ENCODE measurements around the gene RASGRF2.

Gene RASGRF2

DNA sequence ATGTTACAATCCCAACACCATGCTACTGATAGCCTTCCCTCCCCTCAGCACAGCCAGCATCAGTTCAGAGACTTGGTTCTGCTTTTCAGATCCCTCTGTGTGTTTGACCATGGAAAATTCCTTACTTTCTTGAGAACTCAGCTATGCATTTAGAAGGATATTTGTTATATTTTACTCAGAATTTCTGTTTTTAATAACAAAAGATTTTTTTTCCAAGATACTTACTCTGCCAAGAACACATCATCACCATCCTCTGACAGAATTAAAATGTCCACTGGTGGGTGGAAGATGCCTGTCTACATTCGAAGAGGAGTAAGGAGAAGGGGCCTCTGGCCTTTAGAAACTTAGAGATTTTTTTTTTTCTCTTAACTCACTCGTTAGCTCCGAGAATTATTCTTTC is 216.9 kb downstream of the RASGRF2 start:
- no CpG with 5 or more reads among the region's 3 CpGs for WGBS (ENCODE audit: extremely low coverage, insufficient coverage, low lambda C conversion rate)
- no peaks in the 10 kb centered on the region for H3K36me3 ChIP-seq (ENCODE audit: control insufficient read depth, insufficient read depth, low read length)
- no peak overlapping the region for H2BK5ac ChIP-seq (ENCODE audit: low read length)
- no peak overlapping the region for H3K4me3 ChIP-seq (ENCODE audit: low read length)
- no peaks in the 10 kb centered on the region for H3K79me2 ChIP-seq (ENCODE audit: control insufficient read depth, insufficient read depth, low read length)
- H4K5ac ChIP-seq (ENCODE audit: low read length), result no peak overlapping the region
- no peak overlapping the region for H3K9ac ChIP-seq (ENCODE audit: low read length)
- no peak overlapping the region for H3K27ac ChIP-seq (ENCODE audit: low read depth, low read length)
- H3K4ac ChIP-seq (ENCODE audit: low read depth, low read length), result no peak overlapping the region
- H3K18ac ChIP-seq (ENCODE audit: low read length), result no peak overlapping the region
- no peaks in the 10 kb centered on the region for H3K79me1 ChIP-seq (ENCODE audit: low read length)
- H3K23ac ChIP-seq (ENCODE audit: low read length), result no peak overlapping the region
- no peak for DNase-seq
- H2AK5ac ChIP-seq (ENCODE audit: low read length), result no peak overlapping the region
- H3K4me2 ChIP-seq (ENCODE audit: low read length), result no peak overlapping the region
- H2BK15ac ChIP-seq (replicated peaks; ENCODE audit: low read depth), result no peak overlapping the region
- H3K56ac ChIP-seq (ENCODE audit: low read length), result no peak overlapping the region
- H3K4me1 ChIP-seq (ENCODE audit: control insufficient read depth, low read depth, low read length), result no peaks in the 10 kb centered on the region
- no peaks in the 10 kb centered on the region for H3K27me3 ChIP-seq (ENCODE audit: insufficient read depth, low read length, poor library complexity)
- no peak overlapping the region for H4K8ac ChIP-seq (ENCODE audit: low read depth, low read length)
- no peak overlapping the region for H2BK120ac ChIP-seq (ENCODE audit: low read depth, low read length)

DNA sequence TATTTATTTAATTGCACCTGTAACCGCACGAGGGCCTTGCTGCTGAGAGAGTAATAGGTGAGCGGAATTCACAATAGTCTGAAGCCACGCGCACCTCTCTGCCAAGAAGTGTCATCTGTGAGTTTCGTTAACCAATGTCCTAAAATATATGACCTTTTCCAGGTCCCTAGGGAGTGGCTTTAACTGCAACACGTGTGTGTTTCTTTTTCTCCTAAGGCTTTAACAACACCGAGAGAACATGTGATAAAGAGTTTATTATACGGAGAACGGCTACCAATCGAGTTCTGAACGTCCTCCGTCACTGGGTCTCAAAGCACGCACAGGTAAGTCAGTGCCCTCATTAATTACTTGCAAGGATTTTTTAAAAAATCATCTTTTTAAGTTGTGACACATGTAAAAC is 219.8 kb downstream of the RASGRF2 start:
- Histone ChIP-seq H3K79me1 (ENCODE audit: low read length) (no peaks in the 10 kb centered on the region), H2BK15ac (replicated peaks; ENCODE audit: low read depth) (no peak overlapping the region), H3K4ac (ENCODE audit: low read depth, low read length) (no peak overlapping the region), H3K4me2 (ENCODE audit: low read length) (no peak overlapping the region), H3K56ac (ENCODE audit: low read length) (no peak overlapping the region), H4K8ac (ENCODE audit: low read depth, low read length) (no peak overlapping the region), H3K4me1 (ENCODE audit: control insufficient read depth, low read depth, low read length) (no peaks in the 10 kb centered on the region), H2BK120ac (ENCODE audit: low read depth, low read length) (no peak overlapping the region), H4K5ac (ENCODE audit: low read length) (no peak overlapping the region), H3K27me3 (ENCODE audit: insufficient read depth, low read length, poor library complexity) (no peaks in the 10 kb centered on the region), H3K36me3 (ENCODE audit: control insufficient read depth, insufficient read depth, low read length) (no peaks in the 10 kb centered on the region), H3K18ac (ENCODE audit: low read length) (no peak overlapping the region), H3K79me2 (ENCODE audit: control insufficient read depth, insufficient read depth, low read length) (no peaks in the 10 kb centered on the region), H2AK5ac (ENCODE audit: low read length) (no peak overlapping the region), H3K4me3 (ENCODE audit: low read length) (no peak overlapping the region), H3K23ac (ENCODE audit: low read length) (no peak overlapping the region), H3K9ac (ENCODE audit: low read length) (no peak overlapping the region), H2BK5ac (ENCODE audit: low read length) (no peak overlapping the region), H3K27ac (ENCODE audit: low read depth, low read length) (no peak overlapping the region)
- DNase-seq, result no peak
- WGBS (ENCODE audit: extremely low coverage, insufficient coverage, low lambda C conversion rate), result no CpG with 5 or more reads among the region's 14 CpGs

DNA sequence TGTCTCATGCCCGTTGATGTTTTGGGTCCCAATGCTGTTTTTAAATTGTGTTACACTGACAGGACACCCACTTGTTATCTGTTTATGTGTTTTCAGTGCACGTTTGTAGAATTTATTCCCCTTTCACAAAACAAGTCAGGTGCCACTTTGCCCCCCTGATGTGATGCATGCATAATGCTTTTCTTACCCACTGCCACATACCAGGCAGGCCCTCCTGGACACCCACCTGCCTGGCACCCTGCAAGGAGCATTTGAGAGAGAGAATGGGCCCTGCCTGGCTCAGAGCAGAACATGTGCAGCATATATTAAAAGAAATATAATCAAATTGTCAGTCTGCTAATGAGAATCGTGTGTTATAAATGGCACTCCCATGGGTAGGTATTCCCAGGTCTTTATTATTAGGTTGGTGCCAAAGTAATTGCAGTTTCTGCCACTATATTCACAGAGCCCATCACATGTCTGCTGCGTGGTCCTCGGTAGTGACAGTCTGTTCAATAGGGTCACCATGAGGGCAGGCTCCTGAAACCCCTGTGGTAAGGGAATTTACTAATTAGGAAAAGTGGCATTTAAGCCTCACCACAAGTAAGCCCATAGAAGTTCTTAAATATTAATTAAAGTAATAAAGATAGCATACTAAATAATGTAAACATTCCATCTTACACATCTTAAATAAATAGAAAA is 220.8 kb downstream of the RASGRF2 start:
- H3K56ac ChIP-seq (ENCODE audit: low read length), result no peak overlapping the region
- H3K27ac ChIP-seq (ENCODE audit: low read depth, low read length), result no peak overlapping the region
- H2AK5ac ChIP-seq (ENCODE audit: low read length), result no peak overlapping the region
- H4K5ac ChIP-seq (ENCODE audit: low read length), result no peak overlapping the region
- H3K4me2 ChIP-seq (ENCODE audit: low read length), result no peak overlapping the region
- whole genome bisulfite sequencing (ENCODE audit: extremely low coverage, insufficient coverage, low lambda C conversion rate), result no CpG with 5 or more reads among the region's 5 CpGs
- no peak for DNase-seq
- H2BK120ac ChIP-seq (ENCODE audit: low read depth, low read length), result no peak overlapping the region
- no peaks in the 10 kb centered on the region for H3K36me3 ChIP-seq (ENCODE audit: control insufficient read depth, insufficient read depth, low read length)
- H3K23ac ChIP-seq (ENCODE audit: low read length), result no peak overlapping the region
- H3K4me1 ChIP-seq (ENCODE audit: control insufficient read depth, low read depth, low read length), result no peaks in the 10 kb centered on the region
- H3K18ac ChIP-seq (ENCODE audit: low read length), result no peak overlapping the region
- H3K79me2 ChIP-seq (ENCODE audit: control insufficient read depth, insufficient read depth, low read length), result no peaks in the 10 kb centered on the region
- H2BK5ac ChIP-seq (ENCODE audit: low read length), result no peak overlapping the region
- no peak overlapping the region for H2BK15ac ChIP-seq (replicated peaks; ENCODE audit: low read depth)
- no peak overlapping the region for H3K4ac ChIP-seq (ENCODE audit: low read depth, low read length)
- H3K79me1 ChIP-seq (ENCODE audit: low read length), result no peaks in the 10 kb centered on the region
- H4K8ac ChIP-seq (ENCODE audit: low read depth, low read length), result no peak overlapping the region
- H3K4me3 ChIP-seq (ENCODE audit: low read length), result no peak overlapping the region
- H3K27me3 ChIP-seq (ENCODE audit: insufficient read depth, low read length, poor library complexity), result no peaks in the 10 kb centered on the region
- H3K9ac ChIP-seq (ENCODE audit: low read length), result no peak overlapping the region

GRCh38 chr5:81181576-81182316 is 221.6 kb downstream of the RASGRF2 start:
- no peak overlapping the region for H3K18ac ChIP-seq (ENCODE audit: low read length)
- H2BK5ac ChIP-seq (ENCODE audit: low read length), result no peak overlapping the region
- no peak overlapping the region for H3K56ac ChIP-seq (ENCODE audit: low read length)
- H3K36me3 ChIP-seq (ENCODE audit: control insufficient read depth, insufficient read depth, low read length), result no peaks in the 10 kb centered on the region
- no peak overlapping the region for H2AK5ac ChIP-seq (ENCODE audit: low read length)
- no peaks in the 10 kb centered on the region for H3K4me1 ChIP-seq (ENCODE audit: control insufficient read depth, low read depth, low read length)
- no peaks in the 10 kb centered on the region for H3K27me3 ChIP-seq (ENCODE audit: insufficient read depth, low read length, poor library complexity)
- H3K79me1 ChIP-seq (ENCODE audit: low read length), result no peaks in the 10 kb centered on the region
- H3K79me2 ChIP-seq (ENCODE audit: control insufficient read depth, insufficient read depth, low read length), result no peaks in the 10 kb centered on the region
- H2BK15ac ChIP-seq (replicated peaks; ENCODE audit: low read depth), result no peak overlapping the region
- DNase-seq, result no peak
- H3K4me2 ChIP-seq (ENCODE audit: low read length), result no peak overlapping the region
- H3K4me3 ChIP-seq (ENCODE audit: low read length), result no peak overlapping the region
- no CpG with 5 or more reads among the region's 4 CpGs for WGBS (ENCODE audit: extremely low coverage, insufficient coverage, low lambda C conversion rate)
- no peak overlapping the region for H3K4ac ChIP-seq (ENCODE audit: low read depth, low read length)
- no peak overlapping the region for H3K23ac ChIP-seq (ENCODE audit: low read length)
- H2BK120ac ChIP-seq (ENCODE audit: low read depth, low read length), result no peak overlapping the region
- no peak overlapping the region for H4K8ac ChIP-seq (ENCODE audit: low read depth, low read length)
- H3K9ac ChIP-seq (ENCODE audit: low read length), result no peak overlapping the region
- H3K27ac ChIP-seq (ENCODE audit: low read depth, low read length), result no peak overlapping the region
- H4K5ac ChIP-seq (ENCODE audit: low read length), result no peak overlapping the region

DNA sequence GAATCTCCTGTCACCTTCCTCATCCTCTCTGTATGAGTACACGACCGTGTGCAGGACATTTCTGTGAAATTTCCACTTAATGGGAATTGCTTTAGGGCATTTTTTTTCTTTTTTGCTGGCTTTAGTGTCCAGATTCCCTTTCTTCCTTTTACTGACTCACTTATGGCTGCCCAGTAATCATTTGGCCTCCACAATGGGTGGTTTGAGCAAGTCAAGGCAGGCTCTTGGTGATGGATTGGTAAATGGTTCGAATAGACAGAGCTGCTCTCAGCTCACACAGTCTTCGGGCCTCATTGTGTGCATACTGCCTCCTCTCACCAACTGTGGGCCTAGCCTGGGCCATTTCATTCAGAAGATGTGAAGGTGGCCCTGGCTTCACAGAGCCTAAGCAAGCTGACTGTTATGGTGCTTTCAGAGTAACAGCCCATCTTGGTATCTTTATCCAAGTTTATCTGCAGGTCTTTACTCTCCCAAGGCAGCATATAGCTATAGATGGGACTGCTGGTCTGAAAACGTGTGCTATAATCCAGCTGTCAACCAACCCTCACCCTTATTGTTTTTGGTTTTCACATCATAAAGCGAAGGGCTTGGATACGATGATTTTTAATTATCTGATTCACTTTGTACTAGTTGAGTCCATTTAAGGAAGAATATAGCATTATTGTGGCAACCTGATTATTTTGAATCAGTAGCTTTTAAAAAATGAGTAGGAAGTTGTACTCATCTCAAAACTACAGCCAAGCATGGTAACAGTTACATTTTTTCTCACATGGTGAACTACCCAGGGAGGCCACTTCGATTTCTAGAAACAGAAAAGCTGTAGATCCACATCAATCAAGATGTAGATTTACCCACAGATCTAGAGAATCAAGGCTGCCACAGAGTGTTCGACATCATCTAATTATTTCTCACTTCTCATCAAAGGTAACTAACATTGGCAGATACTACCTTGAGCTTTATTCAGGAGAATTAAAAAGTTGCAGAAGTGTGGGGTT is 222.5 kb downstream of the RASGRF2 start:
- no peak overlapping the region for H3K56ac ChIP-seq (ENCODE audit: low read length)
- H2BK120ac ChIP-seq (ENCODE audit: low read depth, low read length), result no peak overlapping the region
- WGBS (ENCODE audit: extremely low coverage, insufficient coverage, low lambda C conversion rate), result no CpG with 5 or more reads among the region's 9 CpGs
- H4K5ac ChIP-seq (ENCODE audit: low read length), result no peak overlapping the region
- H4K8ac ChIP-seq (ENCODE audit: low read depth, low read length), result no peak overlapping the region
- no peaks in the 10 kb centered on the region for H3K36me3 ChIP-seq (ENCODE audit: control insufficient read depth, insufficient read depth, low read length)
- H3K79me1 ChIP-seq (ENCODE audit: low read length), result no peaks in the 10 kb centered on the region
- H3K4me1 ChIP-seq (ENCODE audit: control insufficient read depth, low read depth, low read length), result no peaks in the 10 kb centered on the region
- no peak overlapping the region for H3K9ac ChIP-seq (ENCODE audit: low read length)
- no peak overlapping the region for H3K23ac ChIP-seq (ENCODE audit: low read length)
- no peak overlapping the region for H3K4ac ChIP-seq (ENCODE audit: low read depth, low read length)
- H3K4me3 ChIP-seq (ENCODE audit: low read length), result no peak overlapping the region
- no peak overlapping the region for H2BK15ac ChIP-seq (replicated peaks; ENCODE audit: low read depth)
- no peak overlapping the region for H3K18ac ChIP-seq (ENCODE audit: low read length)
- no peak overlapping the region for H3K27ac ChIP-seq (ENCODE audit: low read depth, low read length)
- no peak for DNase-seq
- no peaks in the 10 kb centered on the region for H3K79me2 ChIP-seq (ENCODE audit: control insufficient read depth, insufficient read depth, low read length)
- H2AK5ac ChIP-seq (ENCODE audit: low read length), result no peak overlapping the region
- H2BK5ac ChIP-seq (ENCODE audit: low read length), result no peak overlapping the region
- H3K4me2 ChIP-seq (ENCODE audit: low read length), result no peak overlapping the region
- no peaks in the 10 kb centered on the region for H3K27me3 ChIP-seq (ENCODE audit: insufficient read depth, low read length, poor library complexity)

Measured in mesendoderm (in vitro differentiated cells).